ENCODE data around the gene PDS5B.

- no peak for TF ChIP-seq CTCF (IDR thresholded peaks at IDR 0.05)
- no peak for TF ChIP-seq EZH2 (IDR thresholded peaks at IDR 0.05)
These were observed 96.5 kb downstream of the PDS5B start for GRCh38 chr13:32682740-32683139.
